Activated CD4-positive, alpha-beta T cell treated with anti-CD3 and anti-CD28 coated beads, Interleukin-2, amount 50 U/mL, for 24 hours (primary cell): ENCODE measurements around the gene ATXN7L1.
"Not testable (repeated sequence)": the region's sequence is repeated elsewhere in the genome, so short reads cannot be mapped to it uniquely, and the experiment has no call there.

ENCODE experiments used
- DNase-seq, 2 donors: peaks; one replicate each; pipeline ENCODE4 v3.0.0-alpha.2; 2020; ENCODE audit warnings: low read depth in 1 of 2, low spot score in 1 of 2

The ATXN7L1 gene

GRCh38 chr7:105860793-105861192 is 15.6 kb downstream of the ATXN7L1 start:
- no peak for DNase-seq

DNA sequence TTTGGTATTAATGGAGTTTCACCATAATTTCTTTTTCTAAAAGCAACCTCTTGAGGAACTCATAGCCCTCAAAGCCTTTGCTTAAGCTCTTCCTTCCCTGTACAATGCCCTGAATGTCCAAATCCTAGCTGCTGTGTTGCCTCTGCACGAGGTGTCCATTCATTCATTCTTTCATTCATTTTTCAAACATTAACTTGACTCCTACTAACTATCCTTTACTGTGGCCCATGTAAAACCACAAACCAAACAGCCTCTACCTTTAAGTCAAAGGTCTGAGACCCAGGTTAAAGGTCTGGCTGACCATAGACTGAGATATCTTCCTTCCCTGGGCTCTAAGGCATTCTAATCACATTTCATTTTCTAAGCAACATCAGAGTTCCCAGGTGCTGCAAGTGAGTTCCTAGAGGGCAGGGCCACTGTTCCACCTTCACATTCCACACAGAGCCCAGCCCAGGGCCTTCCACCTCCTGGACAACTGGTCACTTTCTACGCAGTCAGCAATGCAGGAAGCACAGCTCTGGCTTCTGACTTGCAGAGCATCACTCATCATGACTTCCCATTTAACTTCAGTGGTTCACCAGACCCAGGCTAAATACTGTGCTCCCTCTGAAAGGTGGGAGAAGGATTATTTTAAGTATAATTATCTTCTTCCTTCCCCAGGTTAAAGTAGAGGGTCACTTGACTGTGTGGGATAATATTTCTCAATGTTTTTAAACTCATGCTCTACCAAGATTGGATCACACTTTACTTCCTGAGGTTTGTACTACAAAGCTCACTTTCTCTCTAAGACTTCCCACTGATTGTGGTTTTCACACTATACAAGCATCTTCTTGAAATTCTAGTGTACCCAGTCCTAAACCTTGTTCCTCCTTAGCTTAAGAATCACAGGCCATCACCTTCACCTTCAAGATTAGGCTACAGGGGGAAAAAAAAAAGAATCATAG is 19.1 kb downstream of the ATXN7L1 start:
- no peak for DNase-seq

DNA sequence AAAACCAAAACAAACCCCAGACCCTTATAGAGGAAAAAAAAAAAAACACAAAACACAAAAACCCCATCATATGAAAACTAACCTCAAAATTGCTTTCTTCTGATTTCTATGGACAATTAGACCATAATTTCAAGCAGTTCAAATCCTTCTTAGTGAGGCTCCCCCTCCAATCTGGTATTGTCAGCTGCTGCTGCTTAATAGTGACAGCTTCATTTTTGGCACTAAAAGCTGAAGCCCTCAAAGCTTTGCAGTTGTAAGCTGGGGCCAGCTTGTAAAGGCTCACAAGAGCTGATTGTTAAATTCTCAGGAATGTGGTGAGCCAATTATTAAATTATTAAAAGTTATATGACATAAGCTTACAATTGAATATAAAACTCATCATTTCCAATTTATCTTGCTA is 21.9 kb downstream of the ATXN7L1 start:
- DNase-seq = no peak

DNA sequence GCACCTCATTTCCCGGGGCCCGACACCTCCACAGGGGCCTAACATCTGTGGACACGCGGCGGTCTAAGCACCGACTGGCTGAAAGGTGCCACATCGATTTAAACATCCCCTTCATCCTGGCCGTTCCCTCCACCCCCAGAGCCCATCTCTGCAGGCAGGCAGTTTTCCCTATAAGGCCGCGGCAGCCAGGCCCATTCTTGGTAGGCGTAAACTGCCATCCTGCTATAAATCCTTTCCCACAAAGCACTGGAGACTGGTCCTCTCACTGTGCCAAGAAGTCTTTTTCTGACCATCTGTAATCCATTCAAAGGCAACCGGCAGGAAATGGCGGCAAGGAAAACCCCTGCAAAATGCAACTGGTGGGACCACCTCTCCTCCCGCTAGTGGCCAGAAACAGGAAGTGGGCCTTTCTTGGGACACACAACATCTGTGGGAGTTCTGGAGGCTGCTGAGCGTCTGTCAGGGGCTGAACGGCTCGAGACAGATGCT is 22.4 kb downstream of the ATXN7L1 start:
- no peak for DNase-seq

DNA sequence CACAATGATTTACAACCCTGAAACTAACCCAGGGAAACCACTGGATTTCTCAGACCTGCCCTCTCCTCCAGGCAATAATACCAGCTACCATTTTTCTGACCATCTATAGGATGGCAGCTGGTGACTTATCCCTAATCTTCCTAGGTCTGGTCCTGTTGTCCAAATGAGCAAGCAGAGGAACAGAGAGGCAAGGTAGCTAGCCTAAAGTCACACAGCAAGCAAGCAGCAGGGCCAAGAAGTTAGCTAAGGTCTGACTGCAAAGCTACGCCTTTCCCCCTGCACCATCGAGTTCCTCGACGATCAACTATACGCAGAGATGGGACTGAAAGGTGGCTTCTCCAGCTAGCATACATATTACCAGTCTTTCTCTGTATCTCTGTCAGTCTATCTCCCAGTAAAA is 25.3 kb downstream of the ATXN7L1 start:
- no peak for DNase-seq

DNA sequence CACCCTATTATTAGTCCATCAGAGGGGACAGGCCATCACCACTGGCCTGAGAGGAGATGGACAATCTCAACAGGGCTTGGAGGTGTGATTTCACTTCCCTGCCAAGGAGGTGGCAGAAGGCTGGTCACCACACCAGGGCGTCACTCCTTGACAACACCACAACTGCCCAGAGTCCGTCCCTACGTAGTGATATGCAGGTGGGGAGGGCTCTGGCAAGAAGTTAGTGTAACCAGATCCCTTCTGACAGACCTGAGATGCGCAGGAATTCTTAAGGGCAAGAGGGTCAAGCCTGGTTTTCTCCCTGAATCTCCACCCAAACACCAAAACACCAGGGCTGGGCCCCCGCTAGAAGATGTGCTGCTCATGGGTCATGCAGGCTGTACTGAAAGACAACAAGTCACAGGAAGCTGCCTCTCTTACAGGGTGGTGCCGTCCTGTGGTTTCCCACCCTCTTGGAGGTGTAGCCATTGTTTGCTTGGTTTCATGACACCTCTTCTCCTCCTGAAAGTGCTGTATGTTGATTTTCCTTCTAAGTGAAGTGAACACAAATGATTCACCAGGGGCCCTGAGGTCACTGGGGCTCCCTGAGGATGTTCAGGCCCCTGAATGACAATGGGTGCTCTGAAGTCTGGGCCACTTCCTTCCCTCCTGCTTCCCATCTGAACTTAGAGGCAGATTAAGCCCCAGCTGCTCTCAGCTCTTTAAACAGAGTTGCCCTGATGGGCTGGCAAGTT is 27.1 kb downstream of the ATXN7L1 start:
- peak; percentile 32 to 63 for DNase-seq

- no peak for DNase-seq
Observed at GRCh38 chr7:105846404-105846803, 30.0 kb downstream of the ATXN7L1 start.

DNA sequence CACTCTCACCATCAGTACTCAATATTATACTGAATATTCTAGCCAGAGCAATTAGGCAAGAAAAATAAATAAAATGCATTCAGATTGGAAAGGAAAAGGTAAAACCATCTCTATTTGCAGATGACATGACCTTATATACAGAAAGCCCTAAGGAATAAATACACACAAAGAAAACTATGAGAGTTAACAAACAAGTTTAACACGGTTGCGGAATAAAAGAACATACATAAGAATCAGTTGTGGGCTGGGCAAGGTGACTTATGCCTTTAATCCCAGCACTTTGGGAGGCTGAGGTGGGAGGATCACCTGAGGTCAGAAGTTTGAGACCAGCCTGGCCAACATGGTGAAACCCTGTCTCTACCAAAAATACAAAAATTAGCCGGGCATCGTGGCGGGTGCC is 31.7 kb downstream of the ATXN7L1 start:
- DNase-seq = not testable (repeated sequence)

GRCh38 chr7:105841866-105842265 is 34.5 kb downstream of the ATXN7L1 start:
- DNase-seq = no peak

GRCh38 chr7:105840981-105841749 is 35.2 kb downstream of the ATXN7L1 start:
- DNase-seq = no peak

DNA sequence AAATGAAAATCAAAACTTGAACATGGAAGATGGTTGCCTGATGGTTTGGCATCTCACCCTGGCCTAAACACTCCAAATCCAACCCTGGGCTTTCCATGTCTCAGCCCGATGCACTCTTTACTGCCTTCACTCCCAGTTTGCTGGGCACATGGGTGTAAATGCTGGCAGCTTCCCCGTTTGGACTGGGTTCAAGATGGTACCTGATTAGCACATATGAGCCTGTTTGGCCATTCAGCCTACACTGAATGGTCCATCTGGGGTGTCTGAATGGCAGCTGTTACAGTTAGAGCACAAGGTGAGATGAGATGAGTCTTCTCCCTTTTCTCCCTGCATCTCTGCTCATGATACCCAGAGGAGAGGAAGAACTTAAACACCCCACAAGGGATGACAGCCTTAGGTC is 37.1 kb downstream of the ATXN7L1 start:
- DNase-seq = no peak

- DNase-seq = no peak
Observed at GRCh38 chr7:105838627-105839231, 37.7 kb downstream of the ATXN7L1 start.

GRCh38 chr7:105837765-105838626 is 38.4 kb downstream of the ATXN7L1 start:
- DNase-seq = no peak

- DNase-seq = no peak
Observed at GRCh38 chr7:105835441-105835840, 41.0 kb downstream of the ATXN7L1 start.

DNA sequence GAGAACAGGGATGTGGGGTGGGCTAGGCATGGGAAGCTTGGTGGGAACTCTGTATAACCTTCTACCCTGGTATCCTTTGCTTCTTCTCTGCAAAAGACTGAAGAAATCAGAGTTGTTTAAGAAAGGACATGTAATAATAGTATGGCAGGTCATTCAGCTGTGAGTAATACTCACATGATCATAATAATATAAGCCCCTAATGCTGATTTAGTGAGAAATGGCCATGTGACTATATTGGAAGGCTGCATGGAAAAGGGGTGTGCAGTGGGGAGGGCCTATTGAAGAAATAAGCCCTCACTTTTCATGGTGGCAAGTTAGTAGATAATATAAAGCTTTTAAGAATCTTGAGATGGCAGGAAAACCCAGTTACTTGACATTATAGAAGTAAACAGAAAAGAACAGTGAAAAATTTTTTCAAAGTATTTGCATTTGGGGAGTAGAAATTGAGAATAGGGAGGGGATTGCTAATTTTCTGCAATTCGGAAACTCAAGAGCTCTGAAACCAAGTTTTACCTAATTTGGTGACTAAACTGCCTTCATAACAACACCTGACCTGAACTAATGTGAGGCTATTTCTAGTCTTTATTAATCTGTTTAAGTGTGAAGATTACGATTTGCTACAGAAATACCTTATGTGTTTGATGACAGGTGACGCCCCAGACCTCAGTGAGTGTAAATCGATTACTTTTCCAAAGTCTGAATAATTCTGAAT is 44.4 kb downstream of the ATXN7L1 start:
- no peak for DNase-seq

DNA sequence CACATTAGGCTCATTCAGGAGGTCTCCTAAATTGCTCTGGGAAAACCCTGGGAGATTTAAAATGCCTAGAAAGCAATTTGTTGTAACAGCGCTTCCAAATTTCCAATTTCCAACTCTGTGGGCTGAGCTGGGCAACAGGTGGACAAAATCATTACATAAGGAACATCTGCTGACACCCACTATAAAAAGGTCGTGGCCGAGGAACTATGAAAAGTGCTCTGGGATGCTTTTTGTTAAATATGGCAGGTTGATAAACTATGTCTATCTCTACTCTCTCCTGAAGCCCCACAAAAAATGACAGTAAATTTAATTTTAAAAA is 45.1 kb downstream of the ATXN7L1 start:
- no peak for DNase-seq

DNA sequence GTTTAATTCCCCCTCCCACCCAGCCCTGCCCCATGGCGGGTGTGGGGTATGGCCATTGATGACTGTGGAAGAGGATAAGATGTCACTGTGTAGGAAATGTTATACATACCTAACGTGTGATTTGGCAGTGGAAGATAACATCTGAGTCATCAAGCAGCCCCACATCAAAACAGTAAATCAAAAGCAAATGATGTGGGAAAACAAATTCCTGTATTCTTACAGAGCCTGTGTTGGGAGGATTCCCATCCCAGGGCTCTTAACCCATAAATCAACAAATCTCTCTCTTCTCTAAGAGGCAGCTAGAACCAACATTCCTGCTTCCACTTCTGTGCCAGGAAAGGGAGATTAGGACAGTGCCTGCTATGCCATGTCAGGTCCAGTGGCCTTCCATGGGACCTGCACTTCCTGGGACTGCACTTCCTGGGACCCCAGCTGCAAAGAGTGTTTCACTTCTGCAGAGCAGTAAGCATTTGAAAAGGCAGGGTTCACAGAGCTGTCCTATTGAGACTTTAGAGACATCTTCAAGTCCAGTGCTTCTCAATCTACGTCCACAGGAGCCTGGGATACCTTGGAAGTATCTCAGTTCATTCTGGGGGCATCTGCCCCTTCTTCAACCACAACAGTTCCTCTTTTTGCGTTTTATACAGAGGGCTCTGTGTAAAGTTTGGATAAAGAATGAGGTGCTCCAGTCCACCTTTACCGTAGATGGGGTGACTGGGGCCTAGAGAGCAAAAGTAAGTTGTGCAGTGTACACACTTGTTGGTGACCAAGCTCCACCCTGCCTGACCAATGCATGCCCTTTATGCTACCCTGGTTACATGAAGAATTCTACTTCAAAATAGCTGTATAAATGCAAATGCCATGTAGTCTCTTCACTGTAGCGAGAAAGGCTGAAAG is 45.7 kb downstream of the ATXN7L1 start:
- no peak for DNase-seq

- DNase-seq = no peak
Observed at GRCh38 chr7:105829681-105830322, 46.6 kb downstream of the ATXN7L1 start.
